HG03097 (cell line): ENCODE measurements around the gene DSCAM.

ENCODE experiments used
- ATAC-seq: cut with Tn5 transposase; IDR thresholded peaks from one replicate; pipeline ENCODE4 v1.9.1; 2021; ENCODE audit not compliant: unreplicated experiment, low FRiP score

DSCAM gene

GRCh38 chr21:40671716-40672115, 175.2 kb downstream of the DSCAM start:
- no peak for ATAC-seq

- ATAC-seq = no peak
These were observed 178.2 kb downstream of the DSCAM start for GRCh38 chr21:40668555-40669275.

GRCh38 chr21:40667967-40668366, 179.0 kb downstream of the DSCAM start:
- ATAC-seq = no peak

- no peak for ATAC-seq
These were observed 184.1 kb downstream of the DSCAM start for GRCh38 chr21:40662889-40663288.

DNA sequence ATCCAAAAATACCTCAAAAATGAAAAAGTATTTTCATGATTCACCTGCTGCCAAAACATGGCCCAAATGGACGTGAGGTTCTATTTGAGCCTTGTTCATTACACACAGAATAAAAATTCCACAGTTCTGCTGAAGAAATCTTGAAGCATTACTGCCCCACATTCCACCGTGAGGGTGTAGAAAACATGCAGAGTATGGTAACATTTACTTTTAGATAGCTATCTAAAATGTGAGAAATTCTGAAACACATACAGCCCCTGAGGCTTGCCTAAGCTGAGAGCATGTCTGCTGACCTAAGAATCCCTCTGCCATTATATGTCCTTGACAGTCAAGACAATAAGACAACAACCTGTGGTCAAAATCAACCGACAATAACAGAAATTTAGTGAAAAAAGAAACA, 186.5 kb downstream of the DSCAM start:
- ATAC-seq = no peak

GRCh38 chr21:40658311-40658710, 188.6 kb downstream of the DSCAM start:
- no peak for ATAC-seq

DNA sequence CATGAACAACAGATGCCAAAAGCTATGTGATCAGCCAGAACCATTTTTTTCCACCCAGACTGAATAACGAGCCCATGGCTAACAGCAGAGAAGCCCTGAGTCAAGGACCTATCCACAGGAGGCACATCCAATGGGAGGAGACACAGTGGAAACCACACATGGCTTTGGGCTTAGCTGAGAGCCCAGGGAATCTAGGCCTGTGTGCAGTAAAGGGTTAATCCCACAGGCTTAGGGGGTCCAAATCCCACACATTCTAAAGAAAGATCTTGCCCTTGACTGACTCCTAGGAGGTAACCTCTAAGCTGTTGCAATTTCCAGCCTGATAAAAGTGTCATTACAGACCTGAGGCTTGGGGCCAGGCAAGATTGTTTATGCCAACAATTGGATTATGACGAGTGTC, 194.5 kb downstream of the DSCAM start:
- no peak for ATAC-seq

DNA sequence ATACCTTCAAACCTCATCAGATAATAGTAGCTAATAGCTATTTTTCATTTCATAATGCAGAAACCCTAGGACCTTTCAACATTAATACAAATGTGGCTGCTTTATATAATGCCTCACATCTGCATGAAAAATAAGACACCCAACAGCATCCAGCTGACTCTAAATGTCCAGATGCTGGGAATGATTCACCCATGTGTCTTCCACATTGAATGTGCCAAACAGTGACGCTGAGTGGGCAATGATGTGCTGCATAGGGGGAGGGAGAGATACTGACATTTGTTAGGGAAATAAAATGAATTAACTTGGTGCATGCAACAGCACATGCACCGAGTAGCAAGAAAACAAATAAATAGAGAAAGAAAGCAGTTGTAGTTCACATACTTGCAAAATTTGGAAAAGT, 199.3 kb downstream of the DSCAM start:
- no peak for ATAC-seq

- no peak for ATAC-seq
These were observed 200.3 kb downstream of the DSCAM start for GRCh38 chr21:40646651-40647050.

GRCh38 chr21:40641042-40641441, 205.9 kb downstream of the DSCAM start:
- ATAC-seq = no peak

- ATAC-seq = no peak
These were observed 206.6 kb downstream of the DSCAM start for GRCh38 chr21:40640266-40640789.

- no peak for ATAC-seq
These were observed 207.3 kb downstream of the DSCAM start for GRCh38 chr21:40639616-40640194.

DNA sequence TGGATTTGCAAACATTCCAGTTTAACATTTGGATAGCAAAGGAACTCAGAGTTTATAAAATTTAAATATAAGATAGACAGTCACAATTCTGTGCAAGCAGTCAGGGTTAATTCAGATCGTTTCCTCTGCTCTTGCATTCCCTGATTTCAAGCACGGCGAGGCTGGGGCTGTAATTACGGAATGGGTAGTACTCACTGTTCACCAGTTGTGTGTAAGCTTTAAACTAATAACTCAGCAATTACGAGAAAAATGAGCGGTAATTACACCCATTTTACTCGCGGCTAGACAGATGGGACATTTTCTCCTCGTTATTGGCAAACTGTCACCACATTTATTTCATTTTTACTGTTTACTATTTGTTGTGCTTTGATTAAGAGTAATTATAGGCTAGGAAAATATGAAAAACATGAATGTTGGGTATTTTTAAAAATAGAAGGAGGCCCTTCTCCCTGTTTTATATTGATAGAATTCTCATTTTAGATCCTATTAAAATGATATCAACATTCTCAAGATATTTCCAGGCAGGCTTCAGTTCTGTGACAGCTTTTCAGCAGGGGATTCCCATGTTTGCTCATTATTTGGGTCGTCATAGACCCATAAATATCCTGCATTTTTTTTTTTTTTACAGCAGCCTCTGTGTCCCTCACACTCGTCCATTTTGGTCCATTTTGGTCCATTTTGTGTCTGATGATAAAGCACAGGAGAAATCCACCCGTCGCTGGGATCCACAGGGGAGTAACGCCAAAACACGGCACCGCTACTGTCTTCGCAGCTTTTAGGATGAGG, 208.3 kb downstream of the DSCAM start:
- no peak for ATAC-seq

GRCh38 chr21:40636026-40636425, 210.9 kb downstream of the DSCAM start:
- ATAC-seq = no peak

GRCh38 chr21:40635391-40635790, 211.6 kb downstream of the DSCAM start:
- ATAC-seq = no peak

GRCh38 chr21:40634141-40634540, 212.8 kb downstream of the DSCAM start:
- ATAC-seq = no peak

- no peak for ATAC-seq
These were observed 213.9 kb downstream of the DSCAM start for GRCh38 chr21:40633048-40633447.

DNA sequence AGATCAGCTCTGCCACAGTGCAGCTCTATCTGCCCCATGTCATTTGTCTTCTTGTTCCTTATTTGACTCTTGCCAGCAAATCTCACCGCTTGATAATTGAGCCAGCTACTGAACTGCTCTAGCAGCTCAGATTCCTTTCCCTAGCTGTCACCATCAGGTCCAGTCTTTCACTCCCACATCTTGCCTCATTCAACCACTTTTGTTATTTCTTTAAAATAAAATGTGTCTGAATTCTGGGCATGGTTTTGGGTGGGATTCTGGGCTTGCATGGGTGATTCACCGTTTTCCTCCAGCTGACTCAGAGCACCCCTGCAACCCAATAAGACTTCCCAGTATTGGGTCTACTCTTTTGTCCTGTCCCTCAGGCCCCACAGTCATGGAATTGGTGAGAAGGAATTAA, 215.7 kb downstream of the DSCAM start:
- ATAC-seq = no peak

GRCh38 chr21:40625991-40626390, 221.0 kb downstream of the DSCAM start:
- ATAC-seq = no peak

GRCh38 chr21:40623528-40623927, 223.4 kb downstream of the DSCAM start:
- ATAC-seq = no peak

- ATAC-seq = no peak
These were observed 224.4 kb downstream of the DSCAM start for GRCh38 chr21:40622531-40622930.
